Neutrophil (primary cell): Measurements from ENCODE around the gene GPRASP3.

Source experiments
- H3K27ac ChIP-seq: fragments of 200-600 bp; sonication (generic); 2 replicates; pipeline ENCODE4 v1.5.1; 2016; ENCODE audit warnings: mild to moderate bottlenecking, moderate library complexity
- H3K27me3 ChIP-seq: fragments of 200-600 bp; sonication (generic); 2 replicates; pipeline ENCODE4 v1.6.0; 2016; ENCODE audit warnings: mild to moderate bottlenecking
- H3K36me3 ChIP-seq: fragments of 200-600 bp; sonication (generic); 2 replicates; pipeline ENCODE4 v1.5.1; 2017
- H3K4me1 ChIP-seq, 2 experiments: fragments of 200-600 bp in 1 of 2; sonication (generic) in 1 of 2; 1 replicate in 1 of 2; 2 replicates in 1 of 2; pipeline versions ENCODE4 v1.5.1 to v1.6.1; 2013 to 2016; ENCODE audit warnings: low read depth in 1 of 2, low read length in 1 of 2, mild to moderate bottlenecking in 1 of 2, moderate library complexity in 1 of 2; ENCODE audit not compliant: control insufficient read depth in 1 of 2, insufficient read depth in 1 of 2
- H3K4me3 ChIP-seq, 2 experiments: fragments of 200-600 bp in 1 of 2; sonication (generic) in 1 of 2; 1 replicate in 1 of 2; 2 replicates in 1 of 2; pipeline ENCODE4 v1.5.1; 2013 to 2016; ENCODE audit warnings: low read depth in 1 of 2, low read length in 1 of 2, mild to moderate bottlenecking in 1 of 2, moderate library complexity in 1 of 2
- H3K9me3 ChIP-seq: fragments of 200-600 bp; sonication (generic); 2 replicates; pipeline ENCODE4 v1.5.1; 2016
- CTCF ChIP-seq: fragments of 200-600 bp; sonication (generic); IDR thresholded peaks from 2 replicates; pipeline ENCODE4 v1.5.1; 2016; ENCODE audit warnings: antibody characterized with exemption

Gene GPRASP3

DNA sequence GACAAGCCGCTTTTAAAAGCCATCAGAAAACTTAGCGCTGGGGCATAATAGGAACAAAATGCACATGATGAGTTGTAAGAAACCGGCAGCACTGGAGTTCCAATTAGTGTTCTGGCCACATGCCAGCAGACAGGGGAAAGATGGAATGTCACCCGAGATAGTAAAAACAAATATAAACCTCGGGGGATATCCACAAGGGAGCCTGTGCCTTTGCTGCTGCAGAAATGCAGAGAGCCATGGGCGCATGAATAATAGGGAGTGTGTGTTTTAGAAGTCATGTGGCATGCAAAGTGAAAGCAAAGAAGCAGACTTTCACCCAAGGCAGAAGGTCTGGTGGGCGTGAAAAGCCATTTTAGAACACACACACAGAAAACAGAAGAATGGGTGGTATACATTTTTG is 19.1 kb downstream of the GPRASP3 start:
- H3K4me1 ChIP-seq: peaks cover 11 to 14% of the 10 kb centered on the region in 2 experiments
- no peak overlapping the region for H3K27ac ChIP-seq
- no peak overlapping the region for H3K4me3 ChIP-seq
- no peaks in the 10 kb centered on the region for H3K36me3 ChIP-seq
- TF ChIP-seq CTCF: no peak
- H3K9me3 ChIP-seq: no peaks in the 10 kb centered on the region
- H3K27me3 ChIP-seq: no peaks in the 10 kb centered on the region

DNA sequence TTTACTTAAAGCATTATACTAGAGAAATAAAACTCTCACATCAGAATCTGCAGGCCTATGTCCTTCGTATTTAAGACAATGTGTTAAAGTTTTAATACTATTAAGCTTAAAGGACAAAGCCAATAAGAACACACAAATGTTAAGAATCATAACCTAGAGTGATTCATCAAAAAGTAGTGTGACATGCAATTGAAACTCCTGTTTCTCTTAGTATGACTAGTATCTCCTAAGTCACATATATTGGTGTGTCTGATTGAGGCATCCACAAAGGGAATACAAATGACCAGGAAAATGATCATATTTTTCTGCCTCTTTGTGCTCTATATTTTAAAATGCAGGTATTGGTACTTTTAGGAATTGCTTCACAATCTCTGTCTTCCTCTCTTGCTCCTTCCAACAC is 23.8 kb downstream of the GPRASP3 start:
- H3K4me1 ChIP-seq: peaks cover 14 to 16% of the 10 kb centered on the region in 2 experiments

GRCh38 chrX:102745513-102745856 is 24.9 kb downstream of the GPRASP3 start:
- Histone ChIP-seq H3K4me3 (peak overlapping the region; percentile 53 to 61), H3K36me3 (no peaks in the 10 kb centered on the region), H3K9me3 (no peaks in the 10 kb centered on the region), H3K27ac (no peak overlapping the region), H3K27me3 (no peaks in the 10 kb centered on the region), H3K4me1 (peaks cover 14 to 16% of the 10 kb centered on the region in 2 experiments)
- TF ChIP-seq CTCF: no peak

More for the DNA sequence above, 23.8 kb downstream of the GPRASP3 start:
- Histone ChIP-seq H3K27ac (no peak overlapping the region), H3K4me3 (no peak overlapping the region), H3K27me3 (no peaks in the 10 kb centered on the region), H3K36me3 (no peaks in the 10 kb centered on the region), H3K9me3 (no peaks in the 10 kb centered on the region)
- no peak for TF ChIP-seq CTCF

GRCh38 chrX:102745857-102746584 is 25.5 kb downstream of the GPRASP3 start:
- Histone ChIP-seq H3K9me3 (no peaks in the 10 kb centered on the region), H3K27me3 (no peaks in the 10 kb centered on the region), H3K4me1 (peaks cover 9 to 13% of the 10 kb centered on the region in 2 experiments), H3K27ac (no peak overlapping the region), H3K36me3 (no peaks in the 10 kb centered on the region), H3K4me3 (peak overlapping the region; percentile 53 to 61)
- TF ChIP-seq CTCF: no peak

- Histone ChIP-seq H3K36me3 (no peaks in the 10 kb centered on the region), H3K27me3 (no peaks in the 10 kb centered on the region), H3K9me3 (no peaks in the 10 kb centered on the region), H3K4me3 (no peak overlapping the region), H3K4me1 (peaks cover 0 to 3% of the 10 kb centered on the region in 2 experiments), H3K27ac (no peak overlapping the region)
- TF ChIP-seq CTCF: no peak
Measured at GRCh38 chrX:102765217-102765616, 44.7 kb downstream of the GPRASP3 start.
